ENCODE data around the gene FAM114A1. TPM values are rescaled to one million over a fixed set of nuclear protein-coding genes. Genes with fewer than 3 reads are reported as not detected.

The FAM114A1 gene
- total RNA-seq, 1 donor from 2014 or later, result 105 TPM

DNA sequence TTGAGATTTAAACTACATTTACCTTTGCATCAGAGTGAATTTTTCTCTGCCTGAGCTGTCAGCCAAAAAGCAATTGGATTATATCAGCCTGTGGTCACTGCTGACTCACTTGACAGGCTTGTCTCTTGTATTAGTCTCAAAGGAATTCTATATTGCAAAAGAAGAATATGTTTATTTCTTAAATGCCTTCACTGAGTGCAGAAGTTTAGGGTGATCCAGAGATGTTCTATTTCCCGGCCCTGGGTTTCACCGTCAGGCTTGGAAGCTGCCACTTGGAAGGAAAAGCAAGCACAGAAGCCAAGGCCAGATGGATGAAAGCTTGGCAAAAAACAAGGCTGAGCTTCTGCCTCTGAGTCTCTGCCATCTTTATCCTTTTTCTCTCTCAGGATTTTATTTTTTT, 80.9 kb downstream of the FAM114A1 start:
- TF ChIP-seq CTCF (IDR thresholded peaks at IDR 0.05), result no peak
- TF ChIP-seq POLR2A (IDR thresholded peaks at IDR 0.05), result no peak
- peak in 1 of 2 donors; percentile 82 for TF ChIP-seq POLR2AphosphoS5 (IDR thresholded peaks at IDR 0.05; ENCODE audit: insufficient read depth in 1 of 2, low read depth in 1 of 2)
- Histone ChIP-seq H3K27me3 (no peaks in the 10 kb centered on the region), H3K4me3 (no peak overlapping the region), H3K9me3 (no peaks in the 10 kb centered on the region), H3K27ac (peak overlapping the region; percentile 30), H3K4me1 (peaks cover 24% of the 10 kb centered on the region), H3K36me3 (peaks cover 5% of the 10 kb centered on the region in 2 donors)
- DNase-seq (ENCODE audit: extremely low spot score in 2 of 2), result peak in 1 of 2 donors; percentile 92
- intact Hi-C loops (cut with DNase I), result no loop called here

DNA sequence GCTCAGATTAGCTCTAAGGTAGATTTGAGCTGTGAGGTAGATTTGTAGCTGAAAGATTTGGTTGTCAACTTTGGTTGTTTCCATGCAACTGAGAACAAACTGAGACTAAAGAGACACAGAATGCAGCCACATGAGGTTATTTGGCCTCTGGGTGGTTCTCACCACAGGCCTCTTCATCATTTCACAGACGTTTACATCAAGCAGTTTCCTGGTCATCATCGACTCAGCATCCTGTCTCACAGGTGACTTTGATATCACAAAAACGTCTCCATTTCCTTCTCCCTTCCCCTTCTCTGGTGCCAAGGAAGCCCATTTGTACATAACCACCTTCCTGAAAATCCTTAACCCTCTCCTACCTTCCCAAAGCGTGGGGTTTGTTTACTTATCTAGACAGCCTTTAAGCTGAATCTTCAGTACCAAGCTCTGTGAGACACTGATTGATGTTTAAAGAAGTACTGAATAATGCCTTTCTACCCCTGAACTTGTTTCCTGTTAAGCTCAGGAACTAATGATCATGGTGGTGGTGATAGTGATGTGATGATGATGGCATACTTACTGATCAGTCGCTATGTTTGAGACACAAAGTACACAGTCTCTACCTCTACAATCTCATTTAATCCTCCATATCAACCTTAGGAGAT, 81.9 kb downstream of the FAM114A1 start:
- peak overlapping the region; percentile 36 for H3K27ac ChIP-seq

GRCh38 chr4:38950159-38950558, 82.6 kb downstream of the FAM114A1 start:
- Histone ChIP-seq H3K27ac (no peak overlapping the region), H3K9me3 (no peaks in the 10 kb centered on the region)

More for the DNA sequence above, 81.9 kb downstream of the FAM114A1 start:
- peaks cover 24% of the 10 kb centered on the region for H3K4me1 ChIP-seq
- H3K36me3 ChIP-seq, result peaks cover 0 to 5% of the 10 kb centered on the region in 2 donors
- no peak overlapping the region for H3K4me3 ChIP-seq
- TF ChIP-seq POLR2A (IDR thresholded peaks at IDR 0.05) (no peak), CTCF (IDR thresholded peaks at IDR 0.05) (no peak), POLR2AphosphoS5 (IDR thresholded peaks at IDR 0.05; ENCODE audit: insufficient read depth in 1 of 2, low read depth in 1 of 2) (no peak)
- no peaks in the 10 kb centered on the region for H3K27me3 ChIP-seq
- intact Hi-C loops (cut with DNase I), result no loop called here
- DNase-seq (ENCODE audit: extremely low spot score in 2 of 2), result no peak
- H3K9me3 ChIP-seq, result no peaks in the 10 kb centered on the region

GRCh38 chr4:38950734-38951133, 83.1 kb downstream of the FAM114A1 start:
- Histone ChIP-seq H3K27me3 (no peaks in the 10 kb centered on the region), H3K27ac (no peak overlapping the region), H3K4me1 (peaks cover 24% of the 10 kb centered on the region), H3K36me3 (no peaks in the 10 kb centered on the region), H3K9me3 (no peaks in the 10 kb centered on the region), H3K4me3 (no peak overlapping the region)
- intact Hi-C loops (cut with DNase I), result no loop called here
- no peak for DNase-seq (ENCODE audit: extremely low spot score in 2 of 2)
- no peak for TF ChIP-seq POLR2AphosphoS5 (IDR thresholded peaks at IDR 0.05; ENCODE audit: insufficient read depth in 1 of 2, low read depth in 1 of 2)
- TF ChIP-seq POLR2A (IDR thresholded peaks at IDR 0.05), result no peak
- TF ChIP-seq CTCF (IDR thresholded peaks at IDR 0.05), result no peak

More at GRCh38 chr4:38950159-38950558, 82.6 kb downstream of the FAM114A1 start:
- Histone ChIP-seq H3K4me1 (peaks cover 24% of the 10 kb centered on the region), H3K36me3 (peaks cover 0 to 4% of the 10 kb centered on the region in 2 donors), H3K4me3 (no peak overlapping the region), H3K27me3 (no peaks in the 10 kb centered on the region)
- TF ChIP-seq CTCF (IDR thresholded peaks at IDR 0.05), result no peak
- DNase-seq (ENCODE audit: extremely low spot score in 2 of 2), result no peak
- intact Hi-C loops (cut with DNase I), result no loop called here

GRCh38 chr4:38951598-38951997, 84.0 kb downstream of the FAM114A1 start:
- Histone ChIP-seq H3K27ac (no peak overlapping the region), H3K36me3 (no peaks in the 10 kb centered on the region), H3K27me3 (no peaks in the 10 kb centered on the region), H3K4me3 (no peak overlapping the region), H3K9me3 (no peaks in the 10 kb centered on the region), H3K4me1 (peaks cover 24% of the 10 kb centered on the region)
- no peak for DNase-seq (ENCODE audit: extremely low spot score in 2 of 2)
- intact Hi-C loops (cut with DNase I), result no loop called here
- TF ChIP-seq POLR2AphosphoS5 (IDR thresholded peaks at IDR 0.05; ENCODE audit: insufficient read depth in 1 of 2, low read depth in 1 of 2) (no peak), CTCF (IDR thresholded peaks at IDR 0.05) (no peak), POLR2A (IDR thresholded peaks at IDR 0.05) (no peak)
